Sigmoid colon (tissue), 7 donors: ENCODE data around the gene MEF2D. TPM values are rescaled to one million over a fixed set of nuclear protein-coding genes. Genes with fewer than 3 reads are reported as not detected.

Experiments used
- DNase-seq: peaks from one replicate; pipeline ENCODE4 v3.0.0-alpha.2; 2019
- H3K27ac ChIP-seq, 4 donors: fragments of 200-600 bp; sonication (generic); one replicate each; pipeline ENCODE4 v1.5.1; 2016 to 2019; ENCODE audit warnings: mild to moderate bottlenecking in 1 of 4
- H3K27me3 ChIP-seq, 3 donors: fragments of 200-600 bp; sonication (generic); one replicate each; pipeline ENCODE4 v1.5.1; 2019; ENCODE audit warnings: mild to moderate bottlenecking in 1 of 3
- H3K36me3 ChIP-seq, 4 donors: fragments of 200-600 bp; sonication (generic); one replicate each; pipeline ENCODE4 v1.5.1; 2016 to 2019
- H3K4me1 ChIP-seq, 4 donors: fragments of 200-600 bp; sonication (generic); one replicate each; pipeline ENCODE4 v1.5.1; 2017 to 2019
- H3K4me3 ChIP-seq, 4 donors: fragments of 200-600 bp; sonication (generic); one replicate each; pipeline ENCODE4 v1.5.1; 2017 to 2019; ENCODE audit warnings: mild to moderate bottlenecking in 2 of 4, moderate library complexity in 1 of 4
- H3K9me3 ChIP-seq, 4 donors: fragments of 200-600 bp in 3 of 4; sonication (generic) in 3 of 4; one replicate each; pipeline versions ENCODE4 v1.5.1 to v1.6.1; 2013 to 2019
- CTCF ChIP-seq, 4 experiments: fragments of 450-650 bp in 3 of 4; fragments of 200-600 bp in 1 of 4; IDR thresholded peaks; one replicate each; pipeline ENCODE4 v1.5.1; 2016 to 2019; ENCODE audit warnings: antibody characterized with exemption in 4 of 4, mild to moderate bottlenecking in 3 of 4, moderate library complexity in 2 of 4
- EP300 ChIP-seq, 4 donors: sonication (generic); formaldehyde crosslinking; IDR thresholded peaks; one replicate each; pipeline ENCODE4 v1.6.1; 2017; ENCODE audit warnings: antibody characterized with exemption in 4 of 4
- POLR2A ChIP-seq, 2 donors: fragments of 450-650 bp; IDR thresholded peaks; one replicate each; pipeline ENCODE4 v1.6.1; 2016; ENCODE audit warnings: antibody characterized with exemption in 2 of 2, mild to moderate bottlenecking in 2 of 2, moderate library complexity in 2 of 2
- POLR2AphosphoS5 ChIP-seq, 4 donors: sonication (generic); formaldehyde crosslinking; IDR thresholded peaks; one replicate each; pipeline ENCODE4 v1.6.1; 2017; ENCODE audit warnings: antibody characterized with exemption in 4 of 4
- WGBS, 2 donors: extraction: QIAGEN DNeasy Blood & Tissue Kit; methylation state at CpG; one replicate each; pipeline ENCODE4 v1.1.7; 2013; 5-methylcytosine and 5-hydroxymethylcytosine counted together
- intact Hi-C: fragments of 100-400 bp; cut with DNase I; formaldehyde crosslinking; loops from one replicate; pipeline ENCODE4 v1.15.1; 2023
- polyA plus RNA-seq, 3 donors: library from polyadenylated mRNA; stranded (reverse); fragments of 200-250 nt; gene quantifications; one replicate each; pipeline ENCODE4 v1.2.3, GENCODE V29; 2013
- total RNA-seq, 4 donors: library from RNA; depleted of rRNA; stranded (reverse); fragments of >200 nt; gene quantifications; one replicate each; pipeline ENCODE4 v1.1.0, GENCODE V29; 2016
- donor health status: healthy with polysubstance abuse.
- donor health status: Bipolar disorder and iron deficiency.
- donor health status: healthy.

MEF2D gene
- total and polyA plus RNA-seq, 7 donors = 13.2 to 61.6 (median 39.8) TPM

GRCh38 chr1:156494309-156494895 lies 6.2 kb downstream of the MEF2D start:
- 70 to 80% methylated on average over 7 of the region's 7 CpGs for WGBS, 2 donors
- intact Hi-C loops = no loop called here
- peak overlapping the region in 1 of 4 donors; percentile 22 for H3K4me3 ChIP-seq
- no peaks in the 10 kb centered on the region for H3K27me3 ChIP-seq
- peak overlapping the region; percentile 98 to 100 (median 100) for H3K27ac ChIP-seq
- no peak for DNase-seq
- H3K4me1 ChIP-seq = peaks cover 0 to 99% (median 97%) of the 10 kb centered on the region in 4 donors
- TF ChIP-seq POLR2AphosphoS5 (IDR thresholded peaks at IDR 0.05) (peak in 2 of 4 donors; percentile 8 to 15), POLR2A (IDR thresholded peaks at IDR 0.05) (no peak), EP300 (IDR thresholded peaks at IDR 0.05) (no peak), CTCF (IDR thresholded peaks at IDR 0.05) (no peak)
- no peaks in the 10 kb centered on the region for H3K9me3 ChIP-seq
- peaks cover 0 to 6% (median 0%) of the 10 kb centered on the region in 4 donors for H3K36me3 ChIP-seq

GRCh38 chr1:156493742-156494141 lies 6.8 kb downstream of the MEF2D start:
- DNase-seq = no peak
- peak overlapping the region in 1 of 4 donors; percentile 24 for H3K4me3 ChIP-seq
- intact Hi-C loops = no loop called here
- H3K36me3 ChIP-seq = peaks cover 0 to 6% (median 0%) of the 10 kb centered on the region in 4 donors
- TF ChIP-seq EP300 (IDR thresholded peaks at IDR 0.05) (no peak), POLR2A (IDR thresholded peaks at IDR 0.05) (no peak), CTCF (IDR thresholded peaks at IDR 0.05) (no peak), POLR2AphosphoS5 (IDR thresholded peaks at IDR 0.05) (no peak)
- H3K4me1 ChIP-seq = peaks cover 0 to 100% (median 100%) of the 10 kb centered on the region in 4 donors
- peak overlapping the region; percentile 98 to 100 (median 100) for H3K27ac ChIP-seq
- no peaks in the 10 kb centered on the region for H3K9me3 ChIP-seq
- H3K27me3 ChIP-seq = no peaks in the 10 kb centered on the region

- H3K27ac ChIP-seq = peak overlapping the region; percentile 98 to 100 (median 100)
- no peaks in the 10 kb centered on the region for H3K9me3 ChIP-seq
- WGBS, 2 donors = 51 to 78% methylated on average over 11 of the region's 11 CpGs
- intact Hi-C loops = no loop called here
- peaks cover 0 to 100% (median 100%) of the 10 kb centered on the region in 4 donors for H3K4me1 ChIP-seq
- DNase-seq = no peak
- peak overlapping the region in 2 of 4 donors; percentile 9 to 24 for H3K4me3 ChIP-seq
- TF ChIP-seq POLR2AphosphoS5 (IDR thresholded peaks at IDR 0.05) (no peak), CTCF (IDR thresholded peaks at IDR 0.05) (no peak), EP300 (IDR thresholded peaks at IDR 0.05) (no peak), POLR2A (IDR thresholded peaks at IDR 0.05) (no peak)
- H3K36me3 ChIP-seq = peaks cover 0 to 6% (median 0%) of the 10 kb centered on the region in 4 donors
- H3K27me3 ChIP-seq = no peaks in the 10 kb centered on the region
Measured at GRCh38 chr1:156493154-156493631, 7.4 kb downstream of the MEF2D start.

- H3K27me3 ChIP-seq = no peaks in the 10 kb centered on the region
- H3K36me3 ChIP-seq = peaks cover 0 to 6% (median 0%) of the 10 kb centered on the region in 4 donors
- H3K27ac ChIP-seq = peak overlapping the region; percentile 98 to 100 (median 100)
- H3K4me3 ChIP-seq = peak overlapping the region in 2 of 4 donors; percentile 9 to 24
- DNase-seq = no peak
- intact Hi-C loops = no loop called here
- H3K9me3 ChIP-seq = no peaks in the 10 kb centered on the region
- TF ChIP-seq POLR2AphosphoS5 (IDR thresholded peaks at IDR 0.05) (no peak), POLR2A (IDR thresholded peaks at IDR 0.05) (no peak)
- H3K4me1 ChIP-seq = peaks cover 0 to 100% (median 100%) of the 10 kb centered on the region in 4 donors
- 41 to 71% methylated on average over 7 of the region's 7 CpGs for WGBS, 2 donors
Measured at GRCh38 chr1:156492591-156493080, 7.9 kb downstream of the MEF2D start.

- Histone ChIP-seq H3K4me3 (peak overlapping the region in 1 of 4 donors; percentile 24), H3K27ac (peak overlapping the region; percentile 98 to 100 (median 100)), H3K27me3 (no peaks in the 10 kb centered on the region), H3K36me3 (peaks cover 0 to 6% (median 0%) of the 10 kb centered on the region in 4 donors), H3K4me1 (peaks cover 0 to 100% (median 100%) of the 10 kb centered on the region in 4 donors), H3K9me3 (no peaks in the 10 kb centered on the region)
- no peak for TF ChIP-seq POLR2A (IDR thresholded peaks at IDR 0.05)
- TF ChIP-seq EP300 (IDR thresholded peaks at IDR 0.05) = no peak
- TF ChIP-seq CTCF (IDR thresholded peaks at IDR 0.05) = no peak
- TF ChIP-seq POLR2AphosphoS5 (IDR thresholded peaks at IDR 0.05) = no peak
- intact Hi-C loops = no loop called here
- no peak for DNase-seq
- 69 to 84% methylated on average over 6 of the region's 6 CpGs for WGBS, 2 donors
Measured at GRCh38 chr1:156492013-156492590, 8.5 kb downstream of the MEF2D start.
